Neural cell (in vitro differentiated cells): ENCODE data around the gene CSPG4. TPM values are rescaled to one million over a fixed set of nuclear protein-coding genes. Genes with fewer than 3 reads are reported as not detected.

Experiments
- H2AFZ ChIP-seq: fragments of 200-600, 300-800 bp; sonication (generic), shearing (Covaris generic); 2 replicates; pipeline ENCODE4 v1.6.0; 2014; ENCODE audit warnings: low read depth, mild to moderate bottlenecking, antibody characterized with exemption, low read length, moderate library complexity
- H3F3A ChIP-seq: fragments of 200-600 bp; shearing (Covaris generic); 2 replicates; pipeline ENCODE4 v1.6.1; 2016; ENCODE audit warnings: mild to moderate bottlenecking, moderate library complexity, mixed read lengths, antibody characterized with exemption, low read length; ENCODE audit not compliant: insufficient read depth, poor library complexity, severe bottlenecking
- H3K27ac ChIP-seq: fragments of 200-600, 300-800 bp; sonication (generic), shearing (Covaris generic); 2 replicates; pipeline ENCODE4 v1.5.1; 2014; ENCODE audit warnings: mild to moderate bottlenecking, low read length, moderate library complexity
- H3K27me3 ChIP-seq: fragments of 300-800, 200-600 bp; sonication (generic), shearing (Covaris generic); 2 replicates; pipeline ENCODE4 v1.6.0; 2014; ENCODE audit warnings: mild to moderate bottlenecking, low read depth, low read length, moderate library complexity; ENCODE audit not compliant: insufficient read depth
- H3K36me3 ChIP-seq: fragments of 300-800, 200-600 bp; sonication (generic), shearing (Covaris generic); 2 replicates; pipeline ENCODE4 v1.5.1; 2014; ENCODE audit warnings: mild to moderate bottlenecking, antibody characterized with exemption, low read length, moderate library complexity; ENCODE audit not compliant: insufficient read depth
- H3K4me2 ChIP-seq: fragments of 300-800, 200-600 bp; sonication (generic), shearing (Covaris generic); 2 replicates; pipeline ENCODE4 v1.6.0; 2014; ENCODE audit warnings: mild to moderate bottlenecking, low read length
- H3K4me3 ChIP-seq: fragments of 300-800, 200-600 bp; sonication (generic), shearing (Covaris generic); 2 replicates; pipeline ENCODE4 v1.5.1; 2014; ENCODE audit warnings: mild to moderate bottlenecking, low read length, moderate library complexity
- H3K79me2 ChIP-seq: fragments of 200-600 bp; shearing (Covaris generic); replicated peaks from 2 replicates; pipeline ENCODE4 v1.6.0; 2014; ENCODE audit warnings: mild to moderate bottlenecking, low read length, moderate library complexity; ENCODE audit not compliant: insufficient read depth
- H3K9ac ChIP-seq: fragments of 300-800, 200-600 bp; sonication (generic), shearing (Covaris generic); 2 replicates; pipeline ENCODE4 v1.6.1; 2016; ENCODE audit warnings: mild to moderate bottlenecking, low read length, mixed read lengths
- H3K9me2 ChIP-seq: fragments of 200-600 bp; shearing (Covaris generic); 2 replicates; pipeline ENCODE4 v1.6.1; 2016; ENCODE audit warnings: mild to moderate bottlenecking, low read length, mixed read lengths; ENCODE audit not compliant: insufficient read depth
- H3K9me3 ChIP-seq: fragments of 200-600, 300-800 bp; sonication (generic), shearing (Covaris generic); 2 replicates; pipeline ENCODE4 v1.6.1; 2016; ENCODE audit warnings: mild to moderate bottlenecking, mixed run types, low read length, moderate library complexity, mixed read lengths
- H4K20me1 ChIP-seq: fragments of 200-600 bp; shearing (Covaris generic); 2 replicates; pipeline ENCODE4 v1.6.1; 2016; ENCODE audit warnings: mild to moderate bottlenecking, mixed run types; ENCODE audit not compliant: insufficient read depth
- EP300 ChIP-seq: fragments of 450-650 bp; conservative IDR thresholded peaks from 2 replicates; pipeline ENCODE4 v1.6.1; 2014; ENCODE audit warnings: antibody characterized with exemption, mild to moderate bottlenecking, moderate library complexity; ENCODE audit not compliant: poor library complexity, severe bottlenecking
- EZH2 ChIP-seq: fragments of 200-600, 300-800 bp; shearing (Covaris generic), sonication (generic); IDR thresholded peaks from 2 replicates; pipeline ENCODE4 v1.6.1; 2014; ENCODE audit warnings: antibody characterized with exemption, low read length, borderline replicate concordance, mild to moderate bottlenecking; ENCODE audit not compliant: insufficient read depth, poor library complexity, severe bottlenecking
- MXI1 ChIP-seq: fragments of 450-650 bp; conservative IDR thresholded peaks from 2 replicates; pipeline ENCODE4 v1.6.1; 2014; ENCODE audit warnings: antibody characterized with exemption, mild to moderate bottlenecking; ENCODE audit not compliant: poor library complexity, severe bottlenecking
- POLR2AphosphoS5 ChIP-seq: IDR thresholded peaks from 2 replicates; pipeline ENCODE4 v1.6.1; 2012
- RAD21 ChIP-seq: fragments of 450-650 bp; conservative IDR thresholded peaks from 2 replicates; pipeline ENCODE4 v1.6.1; 2014; ENCODE audit warnings: antibody characterized with exemption, mild to moderate bottlenecking, moderate library complexity
- SMC3 ChIP-seq: fragments of 450-650 bp; conservative IDR thresholded peaks from 2 replicates; pipeline ENCODE4 v1.6.1; 2014; ENCODE audit warnings: antibody characterized with exemption, mild to moderate bottlenecking, moderate library complexity; ENCODE audit not compliant: poor library complexity
- TAF1 ChIP-seq: IDR thresholded peaks from 2 replicates; pipeline ENCODE4 v1.6.1; 2012; ENCODE audit warnings: low read depth
- polyA plus RNA-seq: library from polyadenylated mRNA; depleted of rRNA; stranded (reverse); fragments of >200 nt; gene quantifications from 2 replicates; pipeline ENCODE4 v1.2.3, GENCODE V29; 2014
- TF ChIP-seq, protein P1 (sequence below): fragments of 450-650 bp; IDR thresholded peaks from 2 replicates; pipeline ENCODE4 v1.5.1; 2014; ENCODE audit warnings: antibody characterized with exemption, mild to moderate bottlenecking, moderate library complexity; ENCODE audit not compliant: poor library complexity, severe bottlenecking
- TF ChIP-seq, protein P2 (sequence below): IDR thresholded peaks from 2 replicates; pipeline ENCODE4 v1.6.1; 2012; ENCODE audit warnings: borderline replicate concordance

The CSPG4 gene
- polyA plus RNA-seq, 1 donor from 2014 or later: not detected

DNA sequence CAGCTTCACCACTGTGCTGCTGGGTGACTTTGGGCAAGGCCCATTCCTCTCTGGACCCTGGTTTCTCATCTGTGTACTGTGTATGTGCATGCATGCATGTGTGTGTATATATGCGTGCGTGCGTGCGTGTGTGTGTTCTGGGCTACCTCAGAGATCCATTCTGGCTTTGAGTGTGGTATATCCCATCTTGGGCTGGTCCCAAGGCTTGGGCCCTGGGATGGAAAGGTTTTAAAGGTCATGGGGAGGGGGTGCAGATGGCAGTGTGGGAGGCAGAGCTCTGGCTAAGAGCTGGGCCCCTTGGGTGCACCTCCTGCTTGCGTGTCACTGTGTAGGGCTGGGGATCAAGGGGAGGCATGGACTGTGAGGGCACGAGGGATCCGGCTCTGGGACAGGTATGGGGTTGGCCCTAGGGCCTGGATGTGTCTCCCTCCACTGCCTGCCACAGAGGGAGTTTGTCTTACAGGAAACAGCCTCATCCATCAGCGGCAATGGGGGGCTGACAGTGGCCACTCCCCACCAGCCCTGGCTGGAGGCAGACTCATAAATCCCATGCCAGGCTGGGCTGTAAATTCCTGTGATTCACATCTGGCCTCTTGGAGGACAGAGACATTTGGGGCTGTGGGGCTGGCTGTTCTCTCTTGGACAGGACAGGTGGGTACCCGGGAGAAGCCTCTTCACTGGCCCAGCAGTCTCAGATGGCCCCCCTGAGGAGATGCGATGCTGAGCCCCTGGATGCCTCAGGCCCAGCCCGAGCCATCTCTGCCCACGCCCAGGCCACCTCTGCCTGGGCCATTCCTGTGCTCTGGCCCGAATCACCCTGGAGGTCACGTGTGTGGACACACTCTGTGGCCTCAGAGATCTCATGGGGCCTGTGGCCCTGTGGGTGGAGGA lies 21.4 kb upstream of the CSPG4 start:
- Histone ChIP-seq H3K9me3 (no peaks in the 10 kb centered on the region), H3K79me2 (no peaks in the 10 kb centered on the region), H3K9me2 (no peaks in the 10 kb centered on the region), H3F3A (no peaks in the 10 kb centered on the region), H3K4me3 (no peak overlapping the region), H3K36me3 (no peaks in the 10 kb centered on the region), H3K4me2 (no peak overlapping the region), H3K9ac (no peak overlapping the region), H3K27ac (no peak overlapping the region), H2AFZ (no peak overlapping the region), H4K20me1 (no peaks in the 10 kb centered on the region), H3K27me3 (peaks cover 12% of the 10 kb centered on the region)
- TF ChIP-seq, protein P1, sequence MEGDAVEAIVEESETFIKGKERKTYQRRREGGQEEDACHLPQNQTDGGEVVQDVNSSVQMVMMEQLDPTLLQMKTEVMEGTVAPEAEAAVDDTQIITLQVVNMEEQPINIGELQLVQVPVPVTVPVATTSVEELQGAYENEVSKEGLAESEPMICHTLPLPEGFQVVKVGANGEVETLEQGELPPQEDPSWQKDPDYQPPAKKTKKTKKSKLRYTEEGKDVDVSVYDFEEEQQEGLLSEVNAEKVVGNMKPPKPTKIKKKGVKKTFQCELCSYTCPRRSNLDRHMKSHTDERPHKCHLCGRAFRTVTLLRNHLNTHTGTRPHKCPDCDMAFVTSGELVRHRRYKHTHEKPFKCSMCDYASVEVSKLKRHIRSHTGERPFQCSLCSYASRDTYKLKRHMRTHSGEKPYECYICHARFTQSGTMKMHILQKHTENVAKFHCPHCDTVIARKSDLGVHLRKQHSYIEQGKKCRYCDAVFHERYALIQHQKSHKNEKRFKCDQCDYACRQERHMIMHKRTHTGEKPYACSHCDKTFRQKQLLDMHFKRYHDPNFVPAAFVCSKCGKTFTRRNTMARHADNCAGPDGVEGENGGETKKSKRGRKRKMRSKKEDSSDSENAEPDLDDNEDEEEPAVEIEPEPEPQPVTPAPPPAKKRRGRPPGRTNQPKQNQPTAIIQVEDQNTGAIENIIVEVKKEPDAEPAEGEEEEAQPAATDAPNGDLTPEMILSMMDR: no peak

DNA sequence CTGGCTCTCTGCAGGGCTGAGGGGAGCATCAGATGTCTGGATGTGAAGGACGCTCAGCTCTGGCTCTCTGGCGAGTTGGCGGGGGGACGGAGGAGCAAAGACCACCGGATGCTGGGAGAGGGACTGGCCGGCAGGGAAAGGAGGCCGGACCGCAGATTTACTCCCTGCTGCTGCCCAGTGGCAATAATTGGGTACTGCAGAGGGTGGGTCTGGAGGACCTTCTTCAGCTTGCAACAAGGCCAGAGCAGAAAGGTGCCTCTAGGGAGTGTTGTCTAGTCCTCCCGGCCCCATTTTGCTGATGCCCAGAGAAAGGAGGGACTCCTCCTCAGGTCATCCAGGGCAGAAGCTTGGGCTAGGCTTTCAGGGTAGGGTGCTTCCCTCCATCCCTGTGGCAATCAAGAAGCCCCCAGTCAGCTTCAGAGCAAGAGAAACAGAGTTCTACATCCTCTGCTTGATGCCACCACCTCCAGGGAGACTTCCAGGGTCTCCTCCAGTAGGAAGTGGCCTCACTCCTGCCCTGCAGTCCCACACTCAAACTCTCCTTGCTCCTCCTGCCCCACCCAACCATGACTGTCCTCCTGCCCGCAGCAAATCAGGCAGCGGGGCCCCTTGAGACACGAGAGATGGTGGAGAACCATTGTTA lies 20.3 kb upstream of the CSPG4 start:
- TF ChIP-seq, protein P1: peak; percentile 61
- TF ChIP-seq TAF1: no peak
- TF ChIP-seq SMC3: peak; percentile 31
- Histone ChIP-seq H3K9ac (no peak overlapping the region), H3K79me2 (no peaks in the 10 kb centered on the region), H3K9me2 (no peaks in the 10 kb centered on the region), H3F3A (no peaks in the 10 kb centered on the region), H3K9me3 (no peaks in the 10 kb centered on the region), H3K4me3 (no peak overlapping the region), H3K36me3 (no peaks in the 10 kb centered on the region), H2AFZ (no peak overlapping the region), H3K27ac (no peak overlapping the region), H4K20me1 (no peaks in the 10 kb centered on the region), H3K4me2 (no peak overlapping the region), H3K27me3 (peaks cover 3% of the 10 kb centered on the region)

DNA sequence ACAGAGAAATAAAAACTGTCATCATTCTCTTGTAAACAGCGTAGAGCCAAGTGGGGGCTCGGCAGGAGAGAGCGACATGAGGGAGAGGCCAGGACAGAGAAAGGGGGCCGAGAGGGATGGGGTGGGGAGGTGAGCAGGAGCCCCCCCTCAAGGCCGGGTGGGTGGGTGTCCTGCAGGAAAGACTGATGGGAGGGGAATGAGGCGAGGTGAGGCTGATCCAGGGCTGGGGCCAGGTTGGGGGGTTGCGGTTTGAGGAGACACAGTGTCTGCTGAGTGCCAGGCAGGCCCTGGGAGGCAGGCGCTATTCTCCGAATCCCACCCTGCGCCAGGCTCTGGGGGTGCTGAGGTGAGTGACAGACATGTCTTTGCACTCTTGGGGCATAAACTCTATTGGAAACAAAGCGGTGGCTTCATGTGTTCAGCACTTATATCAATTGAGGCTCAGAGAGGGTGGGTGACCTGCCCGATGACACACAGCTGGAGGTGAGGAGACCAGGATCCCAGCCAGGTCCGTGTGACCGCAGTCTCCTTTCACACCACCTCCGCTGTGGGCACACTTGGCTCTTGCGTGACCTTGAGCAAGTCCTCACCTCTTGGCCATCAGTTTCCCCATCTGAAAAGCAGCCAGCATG lies 19.6 kb upstream of the CSPG4 start:
- Histone ChIP-seq H3K4me2 (no peak overlapping the region), H3K4me3 (no peak overlapping the region), H3K9ac (no peak overlapping the region)

More for the DNA sequence above, 19.6 kb upstream of the CSPG4 start:
- Histone ChIP-seq H2AFZ (no peak overlapping the region), H3K27me3 (peaks cover 5% of the 10 kb centered on the region), H3K9me3 (no peaks in the 10 kb centered on the region), H3F3A (no peaks in the 10 kb centered on the region), H3K36me3 (no peaks in the 10 kb centered on the region), H3K79me2 (no peaks in the 10 kb centered on the region), H3K9me2 (no peaks in the 10 kb centered on the region), H4K20me1 (no peaks in the 10 kb centered on the region), H3K27ac (no peak overlapping the region)
- TF ChIP-seq RAD21: no peak
- TF ChIP-seq EP300: no peak
- no peak for TF ChIP-seq EZH2
- no peak for TF ChIP-seq SMC3
- TF ChIP-seq TAF1: no peak
- TF ChIP-seq MXI1: no peak
- TF ChIP-seq, protein P2, sequence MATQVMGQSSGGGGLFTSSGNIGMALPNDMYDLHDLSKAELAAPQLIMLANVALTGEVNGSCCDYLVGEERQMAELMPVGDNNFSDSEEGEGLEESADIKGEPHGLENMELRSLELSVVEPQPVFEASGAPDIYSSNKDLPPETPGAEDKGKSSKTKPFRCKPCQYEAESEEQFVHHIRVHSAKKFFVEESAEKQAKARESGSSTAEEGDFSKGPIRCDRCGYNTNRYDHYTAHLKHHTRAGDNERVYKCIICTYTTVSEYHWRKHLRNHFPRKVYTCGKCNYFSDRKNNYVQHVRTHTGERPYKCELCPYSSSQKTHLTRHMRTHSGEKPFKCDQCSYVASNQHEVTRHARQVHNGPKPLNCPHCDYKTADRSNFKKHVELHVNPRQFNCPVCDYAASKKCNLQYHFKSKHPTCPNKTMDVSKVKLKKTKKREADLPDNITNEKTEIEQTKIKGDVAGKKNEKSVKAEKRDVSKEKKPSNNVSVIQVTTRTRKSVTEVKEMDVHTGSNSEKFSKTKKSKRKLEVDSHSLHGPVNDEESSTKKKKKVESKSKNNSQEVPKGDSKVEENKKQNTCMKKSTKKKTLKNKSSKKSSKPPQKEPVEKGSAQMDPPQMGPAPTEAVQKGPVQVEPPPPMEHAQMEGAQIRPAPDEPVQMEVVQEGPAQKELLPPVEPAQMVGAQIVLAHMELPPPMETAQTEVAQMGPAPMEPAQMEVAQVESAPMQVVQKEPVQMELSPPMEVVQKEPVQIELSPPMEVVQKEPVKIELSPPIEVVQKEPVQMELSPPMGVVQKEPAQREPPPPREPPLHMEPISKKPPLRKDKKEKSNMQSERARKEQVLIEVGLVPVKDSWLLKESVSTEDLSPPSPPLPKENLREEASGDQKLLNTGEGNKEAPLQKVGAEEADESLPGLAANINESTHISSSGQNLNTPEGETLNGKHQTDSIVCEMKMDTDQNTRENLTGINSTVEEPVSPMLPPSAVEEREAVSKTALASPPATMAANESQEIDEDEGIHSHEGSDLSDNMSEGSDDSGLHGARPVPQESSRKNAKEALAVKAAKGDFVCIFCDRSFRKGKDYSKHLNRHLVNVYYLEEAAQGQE: no peak
- TF ChIP-seq, protein P1: no peak
- no peak for TF ChIP-seq POLR2AphosphoS5
